ENCODE results near the gene KLRF2. TPM values are rescaled to one million over a fixed set of nuclear protein-coding genes. Genes with fewer than 3 reads are reported as not detected.

KLRF2 gene
- total and polyA plus RNA-seq, 10 donors, result 0.17 TPM; not detected in 9

DNA sequence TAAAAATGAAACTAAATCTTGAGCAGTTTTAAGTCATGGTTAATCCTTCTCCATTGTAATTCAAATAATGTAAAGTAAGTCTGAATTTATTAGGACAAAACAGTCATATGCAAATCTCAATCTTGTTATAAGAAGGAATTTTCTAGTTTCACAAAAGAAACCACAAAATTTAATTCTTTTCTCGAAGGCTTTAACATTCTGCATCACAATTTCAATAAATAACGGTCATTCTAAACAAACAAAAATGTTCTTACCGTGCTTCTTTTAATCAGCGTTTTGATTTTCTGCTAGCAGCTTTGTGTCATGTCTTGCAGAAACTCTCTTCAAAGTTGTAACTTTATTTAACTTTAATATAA lies 12.4 kb upstream of the KLRF2 start:
- 4 to 8% (median 6%) methylated on average over 4 of the region's 4 CpGs for WGBS, 5 donors
- DNase-seq, result no peak
- H3K9me3 ChIP-seq, result peaks cover 0 to 6% (median 4%) of the 10 kb centered on the region in 8 donors
- H3K4me3 ChIP-seq, result peak overlapping the region; percentile 36 to 67 (median 42)
- intact Hi-C loops (cut with DNase I; ENCODE audit: low total_unique reads), result no loop called here
- TF ChIP-seq, protein P1, sequence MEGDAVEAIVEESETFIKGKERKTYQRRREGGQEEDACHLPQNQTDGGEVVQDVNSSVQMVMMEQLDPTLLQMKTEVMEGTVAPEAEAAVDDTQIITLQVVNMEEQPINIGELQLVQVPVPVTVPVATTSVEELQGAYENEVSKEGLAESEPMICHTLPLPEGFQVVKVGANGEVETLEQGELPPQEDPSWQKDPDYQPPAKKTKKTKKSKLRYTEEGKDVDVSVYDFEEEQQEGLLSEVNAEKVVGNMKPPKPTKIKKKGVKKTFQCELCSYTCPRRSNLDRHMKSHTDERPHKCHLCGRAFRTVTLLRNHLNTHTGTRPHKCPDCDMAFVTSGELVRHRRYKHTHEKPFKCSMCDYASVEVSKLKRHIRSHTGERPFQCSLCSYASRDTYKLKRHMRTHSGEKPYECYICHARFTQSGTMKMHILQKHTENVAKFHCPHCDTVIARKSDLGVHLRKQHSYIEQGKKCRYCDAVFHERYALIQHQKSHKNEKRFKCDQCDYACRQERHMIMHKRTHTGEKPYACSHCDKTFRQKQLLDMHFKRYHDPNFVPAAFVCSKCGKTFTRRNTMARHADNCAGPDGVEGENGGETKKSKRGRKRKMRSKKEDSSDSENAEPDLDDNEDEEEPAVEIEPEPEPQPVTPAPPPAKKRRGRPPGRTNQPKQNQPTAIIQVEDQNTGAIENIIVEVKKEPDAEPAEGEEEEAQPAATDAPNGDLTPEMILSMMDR (IDR thresholded peaks at IDR 0.05 in 8 of 11, conservative IDR thresholded peaks at IDR 0.05 in 3 of 11), result no peak
- TF ChIP-seq POLR2A (IDR thresholded peaks at IDR 0.05), result no peak
- TF ChIP-seq POLR2AphosphoS5 (IDR thresholded peaks at IDR 0.05), result no peak
- H3K27me3 ChIP-seq (replicated peaks in 1 of 7), result no peaks in the 10 kb centered on the region
- H3K4me1 ChIP-seq, result peaks cover 0 to 58% (median 15%) of the 10 kb centered on the region in 6 donors
- no peaks in the 10 kb centered on the region for H3K36me3 ChIP-seq
- H3K27ac ChIP-seq, result peak overlapping the region; percentile 77 to 97 (median 92)

DNA sequence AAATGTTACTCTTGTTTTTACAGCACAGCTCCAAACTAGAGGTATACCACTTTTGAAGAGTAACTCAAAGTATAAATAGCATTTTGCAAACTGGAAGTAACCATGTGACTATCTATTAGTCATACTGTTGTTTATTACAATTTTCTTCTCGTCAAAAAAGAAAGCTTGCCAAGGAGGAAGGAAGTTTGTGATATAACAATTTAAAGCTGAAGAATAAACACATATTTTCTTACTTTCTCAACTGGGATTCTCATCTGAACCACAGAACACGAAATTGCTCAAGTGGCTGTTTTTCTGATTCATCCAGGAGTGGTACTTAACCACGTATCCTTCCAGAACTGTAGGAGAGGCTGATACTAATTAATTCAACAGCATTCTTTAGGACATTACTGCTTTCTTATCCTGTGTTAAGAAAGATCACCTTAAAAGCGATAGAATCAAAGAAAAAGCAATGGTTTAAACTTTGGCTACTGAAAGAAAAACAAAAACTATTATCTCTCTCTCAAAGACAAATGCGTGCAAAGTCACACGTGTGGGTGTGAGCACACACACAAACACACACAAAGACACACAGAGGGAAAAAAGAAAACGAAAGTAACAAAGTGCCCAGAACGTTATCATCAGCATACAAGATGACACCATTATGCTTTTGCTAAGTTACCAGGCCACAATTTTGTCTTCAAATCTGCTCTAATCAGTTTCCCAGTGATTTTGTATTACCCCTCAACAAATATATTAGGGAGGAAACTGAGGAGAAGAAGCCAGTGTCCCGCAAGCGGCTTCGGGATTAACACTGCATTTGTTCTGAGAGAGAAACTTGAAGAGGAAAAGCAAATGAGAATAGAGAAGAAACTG lies 11.8 kb upstream of the KLRF2 start, which contains the start of gene CLEC2B:
Gene CLEC2B (minus strand): TSS at position 48 of the 855 bp plus-strand sequence.
- Histone ChIP-seq H3K36me3 (no peaks in the 10 kb centered on the region), H3K9me3 (peaks cover 0 to under 1% (median 0%) of the 10 kb centered on the region in 8 donors), H3K27ac (peak within 1 kb of the TSS; percentile 77 to 97 (median 92)), H3K27me3 (replicated peaks in 1 of 7) (no peaks in the 10 kb centered on the region), H3K4me1 (peaks cover 0 to 52% (median 14%) of the 10 kb centered on the region in 6 donors), H3K4me3 (peak within 1 kb of the TSS; percentile 36 to 67 (median 42))
- WGBS, 5 donors, result 0 to 3% (median 1%) methylated on average over 11 of the region's 11 CpGs
- TF ChIP-seq POLR2AphosphoS5 (IDR thresholded peaks at IDR 0.05), result peak in 1 of 3 donors; percentile 59
- TF ChIP-seq, protein P1 (IDR thresholded peaks at IDR 0.05 in 8 of 11, conservative IDR thresholded peaks at IDR 0.05 in 3 of 11), result no peak
- TF ChIP-seq POLR2A (IDR thresholded peaks at IDR 0.05), result peak in 2 of 3 donors; percentile 76 to 81
- intact Hi-C loops (cut with DNase I; ENCODE audit: low total_unique reads), result no loop called here
- no peak for DNase-seq

DNA sequence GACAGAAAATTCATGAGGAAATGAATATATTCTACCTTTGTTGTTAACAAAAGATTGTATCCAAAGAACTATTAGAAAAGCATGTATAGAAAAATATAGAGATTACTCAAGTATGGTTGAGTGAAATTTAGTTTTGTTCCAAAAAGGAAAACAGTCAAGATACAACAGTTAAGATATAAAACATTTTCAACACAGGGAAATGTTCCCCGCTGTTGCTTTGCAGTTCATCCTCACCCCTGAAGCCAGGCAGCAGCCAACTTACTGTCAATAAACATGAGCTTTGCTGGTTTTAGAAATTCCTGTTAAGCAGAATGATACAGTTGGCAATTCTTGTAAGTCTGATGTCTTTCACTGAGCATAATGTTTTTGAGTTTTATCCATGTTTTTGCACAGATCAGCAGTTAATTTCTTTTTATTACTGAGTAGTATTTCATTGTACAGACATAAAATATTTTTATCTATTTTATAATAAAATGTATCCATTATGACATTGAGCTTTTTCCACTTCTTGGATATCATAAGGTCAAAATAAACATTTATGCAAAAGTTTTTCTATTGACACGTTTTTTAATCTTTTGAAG lies 10.9 kb upstream of the KLRF2 start:
- TF ChIP-seq POLR2AphosphoS5 (IDR thresholded peaks at IDR 0.05), result no peak
- TF ChIP-seq, protein P1 (IDR thresholded peaks at IDR 0.05 in 8 of 11, conservative IDR thresholded peaks at IDR 0.05 in 3 of 11), result no peak
- no peak for TF ChIP-seq POLR2A (IDR thresholded peaks at IDR 0.05)
- no peak for DNase-seq
- Histone ChIP-seq H3K9me3 (no peaks in the 10 kb centered on the region), H3K27me3 (replicated peaks in 1 of 7) (no peaks in the 10 kb centered on the region), H3K4me1 (peaks cover 0 to 44% (median 9%) of the 10 kb centered on the region in 6 donors), H3K4me3 (peak overlapping the region in 7 of 8 donors; percentile 37 to 67 (median 42)), H3K27ac (peak overlapping the region; percentile 77 to 97 (median 92)), H3K36me3 (no peaks in the 10 kb centered on the region)
- WGBS, 5 donors, result 37 to 47% (median 44%) methylated on average over 2 of the region's 2 CpGs
- intact Hi-C loops (cut with DNase I; ENCODE audit: low total_unique reads), result no loop called here

DNA sequence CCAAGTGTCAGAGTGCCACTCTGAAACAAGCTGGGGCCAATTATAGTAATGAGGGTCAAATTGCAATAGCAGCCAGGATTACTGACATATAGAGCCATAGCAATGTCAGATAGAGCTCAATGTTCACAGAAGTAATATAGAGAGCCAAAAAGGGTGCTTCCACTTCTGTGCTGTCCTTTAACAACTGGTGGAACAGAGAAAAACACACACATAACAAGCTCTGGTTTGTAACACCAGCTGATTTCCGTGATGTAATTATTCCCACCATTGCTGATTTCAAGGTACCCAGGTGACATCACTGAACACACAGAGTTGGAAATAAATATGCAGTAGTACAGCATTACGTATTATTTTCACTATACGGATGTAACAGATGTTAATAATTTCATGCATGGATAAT lies 9.1 kb upstream of the KLRF2 start:
- Histone ChIP-seq H3K4me1 (peaks cover 0 to 26% (median 7%) of the 10 kb centered on the region in 6 donors), H3K27ac (no peak overlapping the region), H3K4me3 (no peak overlapping the region), H3K9me3 (no peaks in the 10 kb centered on the region), H3K27me3 (replicated peaks in 1 of 7) (no peaks in the 10 kb centered on the region), H3K36me3 (no peaks in the 10 kb centered on the region)
- DNase-seq, result no peak
- WGBS, 5 donors, result 83 to 91% (median 86%) methylated on average over 3 of the region's 3 CpGs
- TF ChIP-seq POLR2AphosphoS5 (IDR thresholded peaks at IDR 0.05), result no peak
- intact Hi-C loops (cut with DNase I; ENCODE audit: low total_unique reads), result no loop called here
